OCI-LY1 (cell line): ENCODE results near the gene RABGAP1L.
"Not testable (repeated sequence)": the region's sequence is repeated elsewhere in the genome, so short reads cannot be mapped to it uniquely, and the experiment has no call there.

ENCODE experiments used
- H2AFZ ChIP-seq: fragments of 200-600 bp; sonication (generic), shearing (Covaris generic); 2 replicates; pipeline ENCODE4 v1.6.0; 2014; ENCODE audit warnings: antibody characterized with exemption, mild to moderate bottlenecking, low read length
- H3F3A ChIP-seq: fragments of 200-600 bp; sonication (generic), shearing (Covaris generic); 2 replicates; pipeline ENCODE4 v1.6.0; 2014; ENCODE audit warnings: mild to moderate bottlenecking, antibody characterized with exemption, low read length, moderate library complexity; ENCODE audit not compliant: insufficient read depth
- H3K27ac ChIP-seq: fragments of 200-600 bp; sonication (generic); 2 replicates; pipeline ENCODE4 v1.5.1; 2014; ENCODE audit warnings: low read length, mixed run types, mild to moderate bottlenecking, low read depth; ENCODE audit not compliant: poor library complexity, severe bottlenecking
- H3K27me3 ChIP-seq: fragments of 200-600 bp; sonication (generic); 2 replicates; pipeline ENCODE4 v1.6.0; 2014; ENCODE audit warnings: antibody characterized with exemption, mild to moderate bottlenecking, low read length, moderate library complexity; ENCODE audit not compliant: insufficient read depth
- H3K36me3 ChIP-seq: fragments of 200-600 bp; sonication (generic); 2 replicates; pipeline ENCODE4 v1.6.1; 2014; ENCODE audit warnings: mild to moderate bottlenecking, antibody characterized with exemption, low read length, moderate library complexity, mixed read lengths; ENCODE audit not compliant: insufficient read depth
- H3K4me1 ChIP-seq: fragments of 200-600 bp; sonication (generic); 2 replicates; pipeline ENCODE4 v1.5.1; 2014; ENCODE audit warnings: mild to moderate bottlenecking, low read length, moderate library complexity; ENCODE audit not compliant: insufficient read depth, severe bottlenecking
- H3K4me2 ChIP-seq: fragments of 200-600 bp; sonication (generic), shearing (Covaris generic); 2 replicates; pipeline ENCODE4 v1.6.1; 2014; ENCODE audit warnings: low read length
- H3K4me3 ChIP-seq: fragments of 200-600 bp; sonication (generic); 2 replicates; pipeline ENCODE4 v1.5.1; 2014; ENCODE audit warnings: low read length, low read depth, mild to moderate bottlenecking, mixed read lengths; ENCODE audit not compliant: poor library complexity, severe bottlenecking
- H3K79me2 ChIP-seq: fragments of 200-600 bp; shearing (Covaris generic); 2 replicates; pipeline ENCODE4 v1.6.1; 2016; ENCODE audit warnings: mixed run types, low read length, mixed read lengths; ENCODE audit not compliant: insufficient read depth
- H3K9ac ChIP-seq: fragments of 200-600 bp; sonication (generic), shearing (Covaris generic); 2 replicates; pipeline ENCODE4 v1.6.1; 2014; ENCODE audit warnings: mild to moderate bottlenecking, low read length, mixed read lengths
- H3K9me2 ChIP-seq: fragments of 200-600 bp; sonication (generic), shearing (Covaris generic); 2 replicates; pipeline ENCODE4 v1.6.1; 2014; ENCODE audit warnings: low read depth, mild to moderate bottlenecking, low read length, mixed read lengths
- H3K9me3 ChIP-seq: fragments of 200-600 bp; shearing (Covaris generic); 2 replicates; pipeline ENCODE4 v1.6.1; 2014; ENCODE audit warnings: low read length, mixed read lengths
- H4K20me1 ChIP-seq: fragments of 200-600 bp; sonication (generic), shearing (Covaris generic); 2 replicates; pipeline ENCODE4 v1.6.0; 2016; ENCODE audit warnings: mild to moderate bottlenecking, low read length; ENCODE audit not compliant: insufficient read depth
- EZH2 ChIP-seq: fragments of 200-600 bp; sonication (generic), shearing (Covaris generic); IDR thresholded peaks from 2 replicates; pipeline ENCODE4 v1.8.0; 2017; ENCODE audit warnings: borderline replicate concordance, mixed run types, mild to moderate bottlenecking, antibody characterized with exemption, low read length, moderate library complexity, mixed read lengths
- TF ChIP-seq, protein P1 (sequence below): fragments of 200-600 bp; sonication (generic), shearing (Covaris generic); IDR thresholded peaks from 2 replicates; pipeline ENCODE4 v1.5.1; 2017; ENCODE audit warnings: mild to moderate bottlenecking, antibody characterized with exemption, low read length, moderate library complexity, mixed read lengths

The RABGAP1L gene

DNA sequence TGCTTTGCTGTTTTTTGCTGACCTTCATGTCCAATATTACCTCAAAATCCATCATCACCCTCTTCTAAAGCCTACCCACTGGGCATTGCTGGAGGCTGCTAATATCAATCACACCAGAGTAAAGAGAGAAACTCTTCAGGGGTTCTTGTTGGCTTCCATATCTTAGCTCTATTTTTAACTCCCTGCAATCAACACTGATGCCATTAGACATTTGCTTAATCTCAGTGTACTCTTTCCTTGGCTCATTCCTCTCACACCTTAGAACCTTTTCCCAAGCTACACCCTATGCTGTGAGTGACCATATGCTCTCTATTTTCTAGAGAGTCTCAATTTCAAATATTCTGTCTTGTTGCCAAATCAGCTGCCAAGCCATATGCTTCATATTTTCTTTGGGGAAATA is 40.6 kb upstream of the RABGAP1L start:
- H3K4me2 ChIP-seq, result no peak overlapping the region
- H3K36me3 ChIP-seq, result no peaks in the 10 kb centered on the region
- H3K4me3 ChIP-seq, result no peak overlapping the region
- no peaks in the 10 kb centered on the region for H3F3A ChIP-seq
- H3K27ac ChIP-seq, result no peak overlapping the region
- no peaks in the 10 kb centered on the region for H3K79me2 ChIP-seq
- TF ChIP-seq, protein P1, sequence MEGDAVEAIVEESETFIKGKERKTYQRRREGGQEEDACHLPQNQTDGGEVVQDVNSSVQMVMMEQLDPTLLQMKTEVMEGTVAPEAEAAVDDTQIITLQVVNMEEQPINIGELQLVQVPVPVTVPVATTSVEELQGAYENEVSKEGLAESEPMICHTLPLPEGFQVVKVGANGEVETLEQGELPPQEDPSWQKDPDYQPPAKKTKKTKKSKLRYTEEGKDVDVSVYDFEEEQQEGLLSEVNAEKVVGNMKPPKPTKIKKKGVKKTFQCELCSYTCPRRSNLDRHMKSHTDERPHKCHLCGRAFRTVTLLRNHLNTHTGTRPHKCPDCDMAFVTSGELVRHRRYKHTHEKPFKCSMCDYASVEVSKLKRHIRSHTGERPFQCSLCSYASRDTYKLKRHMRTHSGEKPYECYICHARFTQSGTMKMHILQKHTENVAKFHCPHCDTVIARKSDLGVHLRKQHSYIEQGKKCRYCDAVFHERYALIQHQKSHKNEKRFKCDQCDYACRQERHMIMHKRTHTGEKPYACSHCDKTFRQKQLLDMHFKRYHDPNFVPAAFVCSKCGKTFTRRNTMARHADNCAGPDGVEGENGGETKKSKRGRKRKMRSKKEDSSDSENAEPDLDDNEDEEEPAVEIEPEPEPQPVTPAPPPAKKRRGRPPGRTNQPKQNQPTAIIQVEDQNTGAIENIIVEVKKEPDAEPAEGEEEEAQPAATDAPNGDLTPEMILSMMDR, result no peak
- TF ChIP-seq EZH2, result no peak
- H3K9me3 ChIP-seq, result 0 out of 2 replicates have a peak, but pooled peaks cover 2% of the 10 kb centered on the region
- no peaks in the 10 kb centered on the region for H3K9me2 ChIP-seq
- no peak overlapping the region for H2AFZ ChIP-seq
- no peaks in the 10 kb centered on the region for H3K27me3 ChIP-seq
- no peak overlapping the region for H3K9ac ChIP-seq
- no peaks in the 10 kb centered on the region for H4K20me1 ChIP-seq
- H3K4me1 ChIP-seq, result no peaks in the 10 kb centered on the region

DNA sequence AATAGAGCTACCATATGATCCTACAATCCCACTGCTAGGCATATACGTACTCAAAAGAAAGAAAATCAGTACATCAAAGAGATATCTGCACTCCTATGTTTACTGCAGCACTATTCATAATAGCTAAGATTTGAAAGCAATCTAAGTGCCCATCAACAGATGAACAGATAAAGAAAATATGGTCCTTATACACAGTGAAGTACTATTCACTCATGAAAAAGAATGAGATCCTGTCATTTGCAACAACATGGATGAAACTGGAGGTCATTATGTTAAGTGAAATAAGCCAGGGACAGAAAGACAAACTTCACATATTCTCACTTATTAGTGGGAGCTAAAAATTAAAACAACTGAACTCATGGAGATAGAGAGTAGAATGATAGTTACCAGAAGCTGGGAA is 37.0 kb upstream of the RABGAP1L start:
- H3K36me3 ChIP-seq, H3K4me2 ChIP-seq, H3K9me2 ChIP-seq, H3K4me3 ChIP-seq, H3F3A ChIP-seq, H3K9ac ChIP-seq, H3K4me1 ChIP-seq, H3K79me2 ChIP-seq, H2AFZ ChIP-seq, H3K27me3 ChIP-seq, H4K20me1 ChIP-seq, H3K9me3 ChIP-seq, H3K27ac ChIP-seq: not testable (repeated sequence)

DNA sequence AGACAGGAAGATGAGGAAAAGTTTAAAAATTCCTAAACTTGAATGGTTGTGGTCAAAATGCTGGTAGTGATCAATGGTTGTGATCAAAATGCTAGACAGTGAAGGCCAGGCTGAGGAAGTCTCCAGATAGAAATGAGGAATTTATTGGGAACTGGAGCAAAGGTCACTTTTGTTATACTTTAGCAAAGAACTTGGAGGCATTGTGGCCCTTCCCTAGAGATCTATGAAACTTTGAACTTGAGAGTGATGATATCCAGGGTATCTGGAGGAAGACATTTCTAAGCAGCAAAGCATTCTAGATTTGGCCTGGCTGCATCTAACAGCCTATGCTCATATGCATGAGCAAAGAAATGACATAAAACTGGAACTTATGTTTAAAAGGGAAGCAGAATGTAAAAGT is 35.5 kb upstream of the RABGAP1L start:
- TF ChIP-seq EZH2, result no peak
- TF ChIP-seq, protein P1, result no peak
- 0 out of 2 replicates have a peak, but pooled peaks cover 2% of the 10 kb centered on the region for H3K9me3 ChIP-seq
- no peaks in the 10 kb centered on the region for H3K9me2 ChIP-seq
- H3K4me2 ChIP-seq, result no peak overlapping the region
- no peak overlapping the region for H2AFZ ChIP-seq
- H3K9ac ChIP-seq, result no peak overlapping the region
- no peak overlapping the region for H3K4me3 ChIP-seq
- H3K4me1 ChIP-seq, result no peaks in the 10 kb centered on the region
- H3F3A ChIP-seq, result no peaks in the 10 kb centered on the region
- no peaks in the 10 kb centered on the region for H3K27me3 ChIP-seq
- H3K79me2 ChIP-seq, result no peaks in the 10 kb centered on the region
- H3K27ac ChIP-seq, result no peak overlapping the region
- no peaks in the 10 kb centered on the region for H3K36me3 ChIP-seq
- no peaks in the 10 kb centered on the region for H4K20me1 ChIP-seq

DNA sequence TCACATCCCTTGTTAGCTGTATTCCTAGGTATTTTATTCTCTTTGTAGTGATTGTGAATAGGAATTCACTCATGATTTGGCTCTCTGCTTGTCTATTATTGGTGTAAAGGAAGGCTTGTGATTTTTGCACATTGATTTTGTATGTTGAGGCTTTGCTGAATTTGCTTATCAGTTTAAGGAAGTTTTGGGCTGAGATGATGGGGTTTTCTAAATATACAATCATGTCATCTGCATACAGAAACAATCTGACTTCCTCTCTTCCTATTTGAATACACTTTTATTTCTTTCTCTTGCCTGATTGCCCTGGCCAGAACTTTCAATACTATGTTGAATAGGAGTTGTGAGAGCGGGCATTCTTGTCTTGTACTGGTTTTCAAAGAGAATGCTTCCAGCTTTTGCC is 32.1 kb upstream of the RABGAP1L start:
- not testable (repeated sequence) for H3K4me3 ChIP-seq, H3K4me2 ChIP-seq, H3K79me2 ChIP-seq, H3K9me3 ChIP-seq, H3K9ac ChIP-seq, H3K27me3 ChIP-seq, H3K9me2 ChIP-seq, H3K27ac ChIP-seq, H3K4me1 ChIP-seq, H3K36me3 ChIP-seq, H3F3A ChIP-seq, H2AFZ ChIP-seq, H4K20me1 ChIP-seq
